Type B pancreatic cell (in vitro differentiated cells): Measurements from ENCODE around the gene FBXO45. TPM values are rescaled to one million over a fixed set of nuclear protein-coding genes. Genes with fewer than 3 reads are reported as not detected.
"Not testable (repeated sequence)": the region's sequence is repeated elsewhere in the genome, so short reads cannot be mapped to it uniquely, and the experiment has no call there.

Experiments
- DNase-seq: peaks from one replicate; pipeline ENCODE4 v3.0.0; 2021; ENCODE audit warnings: mixed read lengths; ENCODE audit not compliant: unreplicated experiment; ENCODE audit errors: extremely low spot score
- H3K27ac Mint-ChIP-seq: 2 replicates; pipeline ENCODE4 v1.8.0; 2021; ENCODE audit warnings: mild to moderate bottlenecking, mixed read lengths
- H3K27me3 Mint-ChIP-seq: 2 replicates; pipeline ENCODE4 v1.8.0; 2021; ENCODE audit warnings: mixed read lengths
- H3K36me3 Mint-ChIP-seq: 2 replicates; pipeline ENCODE4 v1.8.0; 2021; ENCODE audit warnings: mixed read lengths
- H3K4me1 Mint-ChIP-seq: one replicate; pipeline ENCODE4 v1.8.0; 2021; ENCODE audit warnings: mixed read lengths; ENCODE audit not compliant: unreplicated experiment
- H3K4me3 Mint-ChIP-seq: 2 replicates; pipeline ENCODE4 v1.8.0; 2021; ENCODE audit warnings: mild to moderate bottlenecking, mixed read lengths
- H3K9me3 Mint-ChIP-seq: 2 replicates; pipeline ENCODE4 v1.8.0; 2021; ENCODE audit warnings: mixed read lengths
- CTCF ChIP-seq: fragments of 200-600 bp; sonication (generic); conservative IDR thresholded peaks from 2 replicates; pipeline ENCODE4 v1.5.0; 2021; ENCODE audit warnings: antibody characterized with exemption, mild to moderate bottlenecking
- total RNA-seq: library from RNA; stranded (reverse); gene quantifications from 2 replicates; pipeline ENCODE4 v1.2.1, GENCODE V29; 2021; ENCODE audit warnings: low replicate concordance

FBXO45 gene
- total RNA-seq, 1 donor from 2014 or later = 14.8 TPM

DNA sequence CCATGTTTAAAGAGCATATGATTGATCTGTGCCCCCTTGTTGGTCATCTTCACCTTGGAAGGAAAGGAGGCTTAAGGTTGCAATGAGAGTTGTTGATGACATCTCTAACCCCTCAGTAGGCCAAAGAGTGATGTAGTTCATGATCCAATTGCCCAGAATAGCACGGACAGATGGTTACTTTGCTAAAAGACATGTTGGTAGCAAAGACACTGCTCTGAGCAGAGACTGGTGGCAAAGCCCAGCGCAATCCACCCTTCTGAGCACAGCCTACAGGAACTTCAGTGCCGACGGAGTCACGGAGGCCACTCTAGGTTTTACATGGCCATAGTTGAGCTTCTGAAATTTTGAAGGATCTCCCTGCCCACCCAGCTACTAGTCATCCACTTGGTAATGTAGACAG lies 21.8 kb downstream of the FBXO45 start:
- DNase-seq = no peak
- no peaks in the 10 kb centered on the region for H3K4me1 Mint-ChIP-seq
- H3K9me3 Mint-ChIP-seq = no peaks in the 10 kb centered on the region
- H3K4me3 Mint-ChIP-seq = no peak overlapping the region
- no peak for TF ChIP-seq CTCF
- H3K36me3 Mint-ChIP-seq = peaks cover 5% of the 10 kb centered on the region
- H3K27ac Mint-ChIP-seq = no peak overlapping the region
- H3K27me3 Mint-ChIP-seq = no peaks in the 10 kb centered on the region

DNA sequence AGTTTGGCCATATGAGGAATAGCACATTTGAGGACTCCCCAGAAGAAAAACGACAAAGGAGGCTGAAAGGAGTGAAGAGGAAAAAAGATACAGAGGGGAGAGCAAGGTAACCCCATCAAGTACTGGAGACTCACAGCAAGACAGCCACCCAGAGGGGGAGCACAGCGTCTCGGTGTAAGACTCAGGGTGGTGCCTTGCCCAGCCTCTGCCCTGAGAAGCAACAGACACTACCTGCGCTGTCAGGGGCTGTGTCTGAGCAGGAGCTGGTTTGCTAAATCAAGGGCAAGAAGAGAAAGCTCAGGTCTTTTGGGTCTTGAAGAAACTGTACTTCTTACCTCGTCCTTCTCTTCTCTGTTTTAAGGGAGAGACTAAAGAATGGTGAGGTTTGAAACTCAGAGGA lies 27.9 kb downstream of the FBXO45 start:
- no peak for TF ChIP-seq CTCF
- no peak overlapping the region for H3K4me3 Mint-ChIP-seq
- no peaks in the 10 kb centered on the region for H3K36me3 Mint-ChIP-seq
- H3K9me3 Mint-ChIP-seq = no peaks in the 10 kb centered on the region
- DNase-seq = no peak
- no peak overlapping the region for H3K27ac Mint-ChIP-seq
- peaks cover 5% of the 10 kb centered on the region for H3K4me1 Mint-ChIP-seq
- H3K27me3 Mint-ChIP-seq = peaks cover 5% of the 10 kb centered on the region

- not testable (repeated sequence) for H3K4me1 Mint-ChIP-seq, H3K27me3 Mint-ChIP-seq, H3K36me3 Mint-ChIP-seq, DNase-seq, H3K9me3 Mint-ChIP-seq, H3K27ac Mint-ChIP-seq, H3K4me3 Mint-ChIP-seq
These were observed 29.7 kb downstream of the FBXO45 start for GRCh38 chr3:196597971-196598733.

GRCh38 chr3:196599734-196600128 lies 31.3 kb downstream of the FBXO45 start:
- no peaks in the 10 kb centered on the region for H3K9me3 Mint-ChIP-seq
- no peak for DNase-seq
- TF ChIP-seq CTCF = no peak
- no peak overlapping the region for H3K4me3 Mint-ChIP-seq
- peaks cover 9% of the 10 kb centered on the region for H3K27me3 Mint-ChIP-seq
- H3K27ac Mint-ChIP-seq = no peak overlapping the region
- no peaks in the 10 kb centered on the region for H3K36me3 Mint-ChIP-seq
- H3K4me1 Mint-ChIP-seq = peaks cover 5% of the 10 kb centered on the region

- H3K27ac Mint-ChIP-seq = no peak overlapping the region
- H3K4me3 Mint-ChIP-seq = no peak overlapping the region
- no peak for DNase-seq
- TF ChIP-seq CTCF = no peak
- H3K9me3 Mint-ChIP-seq = no peaks in the 10 kb centered on the region
- peaks cover 13% of the 10 kb centered on the region for H3K27me3 Mint-ChIP-seq
- no peaks in the 10 kb centered on the region for H3K36me3 Mint-ChIP-seq
- H3K4me1 Mint-ChIP-seq = peaks cover 5% of the 10 kb centered on the region
These were observed 31.9 kb downstream of the FBXO45 start for GRCh38 chr3:196600359-196600758.

DNA sequence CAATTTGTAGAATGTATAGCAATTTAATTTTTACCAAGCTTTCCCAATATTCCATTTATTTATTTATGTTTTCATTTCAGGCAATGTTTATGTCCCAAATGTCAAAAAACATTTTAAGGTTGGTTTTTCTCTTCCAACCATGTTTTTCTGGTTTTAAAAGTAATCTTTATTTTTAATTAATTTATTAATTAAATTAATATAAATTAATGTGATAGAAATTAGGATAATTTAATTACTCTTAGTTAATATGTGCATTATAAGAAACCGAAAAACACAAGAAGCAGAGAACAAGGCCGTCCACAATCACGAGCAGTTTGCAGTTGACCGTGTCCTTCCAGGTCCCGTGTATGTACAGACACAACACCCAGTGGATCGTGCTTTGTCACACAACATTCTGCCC lies 34.2 kb downstream of the FBXO45 start:
- Mint-ChIP-seq H3K27ac (no peak overlapping the region), H3K4me1 (no peaks in the 10 kb centered on the region), H3K36me3 (no peaks in the 10 kb centered on the region), H3K4me3 (no peak overlapping the region), H3K9me3 (no peaks in the 10 kb centered on the region), H3K27me3 (peaks cover 13% of the 10 kb centered on the region)
- no peak for DNase-seq
- TF ChIP-seq CTCF = no peak
